HEK293 (cell line): ENCODE measurements around the gene FLOT2.

Source experiments
- CTCF ChIP-seq: fragments of 450-650 bp; formaldehyde crosslinking; IDR thresholded peaks from 2 replicates; pipeline ENCODE4 v1.5.1; 2016; ENCODE audit warnings: missing biosample characterization, missing genetic modification characterization
- KLF16 ChIP-seq: fragments of 450-650 bp; formaldehyde crosslinking; IDR thresholded peaks from 2 replicates; pipeline ENCODE4 v1.5.1; 2017; ENCODE audit warnings: missing biosample characterization, missing genetic modification characterization
- PRDM2 ChIP-seq: fragments of 450-650 bp; formaldehyde crosslinking; IDR thresholded peaks from 2 replicates; pipeline ENCODE4 v1.5.1; 2016; ENCODE audit warnings: missing biosample characterization, missing genetic modification characterization, borderline replicate concordance
- RBAK ChIP-seq: fragments of 450-650 bp; formaldehyde crosslinking; IDR thresholded peaks from 2 replicates; pipeline ENCODE4 v1.5.1; 2016; ENCODE audit warnings: missing biosample characterization, missing genetic modification characterization
- REST ChIP-seq: fragments of 450-650 bp; formaldehyde crosslinking; IDR thresholded peaks from 2 replicates; pipeline ENCODE4 v1.5.1; 2016; ENCODE audit warnings: missing biosample characterization, missing genetic modification characterization
- SP2 ChIP-seq: fragments of 450-650 bp; formaldehyde crosslinking; IDR thresholded peaks from 2 replicates; pipeline ENCODE4 v1.5.1; 2016; ENCODE audit warnings: missing biosample characterization, missing genetic modification characterization
- ZFP37 ChIP-seq: fragments of 450-650 bp; formaldehyde crosslinking; IDR thresholded peaks from 2 replicates; pipeline ENCODE4 v1.5.1; 2016; ENCODE audit warnings: missing biosample characterization, missing genetic modification characterization
- ZNF169 ChIP-seq: fragments of 450-650 bp; formaldehyde crosslinking; IDR thresholded peaks from 2 replicates; pipeline ENCODE4 v1.5.1; 2016; ENCODE audit warnings: missing biosample characterization, missing genetic modification characterization
- ZNF19 ChIP-seq: fragments of 450-650 bp; formaldehyde crosslinking; IDR thresholded peaks from 2 replicates; pipeline ENCODE4; 2016; ENCODE audit warnings: missing biosample characterization, missing genetic modification characterization, low read depth
- ZNF544 ChIP-seq: fragments of 450-650 bp; formaldehyde crosslinking; IDR thresholded peaks from 2 replicates; pipeline ENCODE4 v1.5.0; 2017; ENCODE audit warnings: missing biosample characterization, missing genetic modification characterization
- ZNF785 ChIP-seq: fragments of 450-650 bp; formaldehyde crosslinking; IDR thresholded peaks from 2 replicates; pipeline ENCODE4 v1.5.1; 2016; ENCODE audit warnings: missing biosample characterization, missing genetic modification characterization
- ZNF843 ChIP-seq: fragments of 450-650 bp; formaldehyde crosslinking; IDR thresholded peaks from 2 replicates; pipeline ENCODE4 v1.5.1; 2016; ENCODE audit warnings: missing biosample characterization, missing genetic modification characterization
- ZSCAN30 ChIP-seq: fragments of 450-650 bp; IDR thresholded peaks from 2 replicates; pipeline ENCODE4 v1.5.1; 2018; ENCODE audit warnings: missing biosample characterization, mild to moderate bottlenecking, missing genetic modification characterization, moderate library complexity

- no peak for TF ChIP-seq ZFP37 (tag by site-specific recombination)
- TF ChIP-seq ZNF544, result no peak
- TF ChIP-seq CTCF, result no peak
- no peak for TF ChIP-seq RBAK (tag by site-specific recombination)
- no peak for TF ChIP-seq ZNF169 (tag by site-specific recombination)
- TF ChIP-seq KLF16, result no peak
- no peak for TF ChIP-seq ZNF785 (tag by site-specific recombination)
- no peak for TF ChIP-seq SP2 (tag by site-specific recombination)
- TF ChIP-seq REST (tag by site-specific recombination), result no peak
- no peak for TF ChIP-seq PRDM2 (tag by site-specific recombination)
- no peak for TF ChIP-seq ZNF843 (tag by site-specific recombination)
- no peak for TF ChIP-seq ZNF19
- TF ChIP-seq ZSCAN30 (tag by site-specific recombination), result no peak
Observed at GRCh38 chr17:28899212-28899815, 1.8 kb upstream of the FLOT2 start.
